OCI-LY7 (cell line): ENCODE results near the gene ASPM. TPM values are rescaled to one million over a fixed set of nuclear protein-coding genes. Genes with fewer than 3 reads are reported as not detected.

Experiments used
- BruUV-seq: library from RNA; stranded (reverse); fragments of 400-500 nt; replicated peaks from 2 replicates; lab custom pipeline; 2021; lab: Mats Ljungman, UMichigan
- CTCF ChIA-PET: fragments of 300-600 bp; sonication (Branson Sonifier 250); formaldehyde crosslinking; loops from one replicate; lab custom pipeline; 2022; ENCODE audit warnings: antibody characterized with exemption; ENCODE audit not compliant: unreplicated experiment; lab: Charles Lee
- POLR2A ChIA-PET: fragments of 300-600 bp; sonication (Branson Sonifier 250); formaldehyde crosslinking; loops from one replicate; lab custom pipeline; 2022; ENCODE audit warnings: antibody characterized with exemption; lab: Charles Lee
- DNase-seq: peaks from one replicate; pipeline ENCODE4 v3.0.0-alpha.2; 2015; ENCODE audit warnings: low spot score
- H2AFZ ChIP-seq: fragments of 200-600 bp; sonication (generic), shearing (Covaris generic); 2 replicates; pipeline ENCODE4 v1.6.1; 2014; ENCODE audit warnings: mild to moderate bottlenecking, antibody characterized with exemption, low read length, moderate library complexity
- H3K27ac ChIP-seq: fragments of 200-600 bp; sonication (generic); 2 replicates; pipeline ENCODE4 v1.5.1; 2014; ENCODE audit warnings: mixed run types, low read depth, mild to moderate bottlenecking, moderate library complexity, low read length, inconsistent platforms; ENCODE audit not compliant: poor library complexity, severe bottlenecking
- H3K36me3 ChIP-seq: fragments of 200-600 bp; sonication (generic); 2 replicates; pipeline ENCODE4 v1.6.1; 2014; ENCODE audit warnings: mild to moderate bottlenecking, antibody characterized with exemption, low read length, moderate library complexity, mixed read lengths; ENCODE audit not compliant: insufficient read depth
- H3K4me1 ChIP-seq: fragments of 200-600 bp; sonication (generic); 2 replicates; pipeline ENCODE4 v1.5.1; 2014; ENCODE audit warnings: mild to moderate bottlenecking, low read length; ENCODE audit not compliant: insufficient read depth, poor library complexity, severe bottlenecking
- H3K4me2 ChIP-seq: fragments of 200-600 bp; sonication (generic); 2 replicates; pipeline ENCODE4 v1.6.1; 2014; ENCODE audit warnings: mild to moderate bottlenecking, low read length
- H3K4me3 ChIP-seq: fragments of 200-600 bp; sonication (generic); 2 replicates; pipeline ENCODE4 v1.5.1; 2014; ENCODE audit warnings: mild to moderate bottlenecking, low read depth, low read length; ENCODE audit not compliant: poor library complexity, severe bottlenecking
- H3K79me2 ChIP-seq: fragments of 200-600 bp; sonication (generic); 2 replicates; pipeline ENCODE4 v1.6.1; 2016; ENCODE audit warnings: low read depth, mild to moderate bottlenecking, low read length, moderate library complexity, mixed read lengths; ENCODE audit not compliant: insufficient read depth
- H3K9me2 ChIP-seq: fragments of 200-600 bp; sonication (generic); 2 replicates; pipeline ENCODE4 v1.6.1; 2016; ENCODE audit warnings: mild to moderate bottlenecking, low read length, mixed read lengths; ENCODE audit not compliant: insufficient read depth
- H3K9me3 ChIP-seq: fragments of 200-600 bp; sonication (generic); 2 replicates; pipeline ENCODE4 v1.6.1; 2014; ENCODE audit warnings: mild to moderate bottlenecking, mixed run types, low read length, mixed read lengths
- H4K20me1 ChIP-seq: fragments of 200-600 bp; sonication (generic); 2 replicates; pipeline ENCODE4 v1.6.1; 2014; ENCODE audit warnings: mild to moderate bottlenecking, antibody characterized with exemption, low read length, moderate library complexity, mixed read lengths; ENCODE audit not compliant: insufficient read depth
- CTCF ChIP-seq: fragments of 200-600 bp; sonication (generic); conservative IDR thresholded peaks from 2 replicates; pipeline ENCODE4 v1.5.1; 2014; ENCODE audit warnings: mild to moderate bottlenecking, antibody characterized with exemption, low read length, moderate library complexity, mixed read lengths
- EZH2phosphoT487 ChIP-seq: fragments of 200-600 bp; sonication (generic); IDR thresholded peaks from 2 replicates; pipeline ENCODE4 v1.6.1; 2018; ENCODE audit warnings: low read depth, borderline replicate concordance, mild to moderate bottlenecking, mixed run types, antibody characterized with exemption, low read length, moderate library complexity, mixed read lengths
- intact Hi-C: fragments of 100-400 bp; cut with micrococcal nuclease; formaldehyde crosslinking; loops from one replicate; pipeline ENCODE4 v1.10.0; 2022; ENCODE audit not compliant: unreplicated experiment
- total RNA-seq, 2 experiments: library from RNA; depleted of rRNA in 1 of 2; stranded (reverse); fragments of >200 nt in 1 of 2; shearing (Covaris generic) in 1 of 2; gene quantifications; 2 replicates each; pipeline ENCODE4 v1.2.3, GENCODE V29; 2014 to 2022

Gene ASPM
- total RNA-seq, 2 experiments from 2014 or later: 76.8 to 88.6 TPM

DNA sequence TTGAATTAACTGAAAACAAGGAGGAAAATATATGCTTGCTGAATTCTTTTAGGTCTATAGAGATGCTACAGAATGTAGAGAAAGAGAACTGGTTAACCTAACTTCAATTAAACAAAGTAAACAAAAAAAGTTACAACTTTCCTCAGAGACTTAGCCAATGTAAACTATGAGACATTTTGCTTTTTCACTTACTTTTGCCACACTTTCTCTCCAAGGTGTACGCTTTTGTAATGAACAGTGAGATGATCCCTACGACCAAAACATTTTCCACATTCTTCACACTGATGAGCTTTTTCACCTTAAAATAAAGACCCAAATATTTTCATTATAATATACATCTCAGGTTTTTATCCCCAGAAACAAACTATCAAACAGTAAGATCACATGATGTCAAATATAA lies 28.3 kb upstream of the ASPM start:
- Histone ChIP-seq H3K4me2 (no peak overlapping the region), H3K27ac (no peak overlapping the region), H3K4me1 (no peaks in the 10 kb centered on the region), H3K79me2 (no peaks in the 10 kb centered on the region), H3K9me3 (no peaks in the 10 kb centered on the region), H3K9me2 (no peaks in the 10 kb centered on the region), H2AFZ (no peak overlapping the region), H3K36me3 (peaks cover 78% of the 10 kb centered on the region), H3K4me3 (no peak overlapping the region), H4K20me1 (no peaks in the 10 kb centered on the region)
- POLR2A ChIA-PET: no interaction called here
- CTCF ChIA-PET: no interaction called here
- DNase-seq: no peak
- TF ChIP-seq EZH2phosphoT487 (no peak), CTCF (no peak)
- BruUV-seq: no TSS peak
- intact Hi-C loops: no loop called here

DNA sequence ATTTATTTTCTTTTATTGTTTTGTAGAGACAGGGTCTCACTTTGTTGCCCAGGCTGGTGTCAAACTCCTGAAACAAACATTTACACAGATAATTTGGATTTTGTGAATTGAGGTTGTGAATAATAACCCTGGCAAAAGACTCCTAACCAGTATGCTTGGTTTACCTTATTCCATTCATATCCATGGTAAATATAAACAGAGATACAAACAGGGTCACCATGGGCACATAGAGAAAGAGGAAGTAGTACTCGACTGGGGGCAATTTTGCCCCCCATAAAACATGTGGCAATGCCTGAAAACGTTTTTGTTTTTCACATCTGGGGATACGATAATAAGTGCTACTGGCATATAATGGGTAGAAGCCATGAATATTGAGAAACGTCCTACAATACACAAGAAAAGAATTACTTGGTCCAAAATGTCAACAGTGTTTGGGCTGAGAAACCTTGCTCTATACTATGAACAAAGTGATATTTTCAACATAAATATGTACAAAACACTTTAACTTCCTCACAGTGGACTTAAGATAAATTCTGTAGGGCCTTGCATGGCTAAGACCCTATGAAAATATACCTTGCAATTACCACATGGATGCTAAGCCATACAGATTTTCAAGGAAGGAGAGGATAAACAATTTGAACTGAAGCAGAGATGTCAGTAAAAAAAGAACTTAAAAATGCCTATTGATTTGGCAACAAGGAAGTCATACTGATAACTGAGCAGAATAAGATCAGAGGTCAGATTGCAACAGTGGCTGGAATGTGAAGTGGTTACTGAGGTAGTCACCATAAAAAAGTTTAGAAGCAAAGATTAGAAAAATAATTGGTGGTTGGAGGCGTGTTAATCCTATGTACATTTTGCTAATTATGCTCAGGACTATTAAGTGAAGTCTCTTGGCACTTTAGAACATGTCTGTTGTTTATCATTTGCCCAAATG lies 27.4 kb upstream of the ASPM start:
- POLR2A ChIA-PET: no interaction called here
- TF ChIP-seq EZH2phosphoT487: no peak
- TF ChIP-seq CTCF: no peak
- no peak for DNase-seq
- intact Hi-C loops: no loop called here
- Histone ChIP-seq H4K20me1 (no peaks in the 10 kb centered on the region), H3K27ac (no peak overlapping the region), H3K4me3 (no peak overlapping the region), H3K9me3 (no peaks in the 10 kb centered on the region), H2AFZ (no peak overlapping the region), H3K4me2 (no peak overlapping the region), H3K9me2 (no peaks in the 10 kb centered on the region), H3K79me2 (no peaks in the 10 kb centered on the region), H3K4me1 (no peaks in the 10 kb centered on the region), H3K36me3 (peaks cover 80% of the 10 kb centered on the region)
- CTCF ChIA-PET: no interaction called here
- no TSS peak for BruUV-seq

GRCh38 chr1:197171531-197171930 lies 25.1 kb upstream of the ASPM start:
- POLR2A ChIA-PET: interaction anchor here (0.6 to 1.1 kb wide), 2 partner anchors 29 to 825 kb away, joined by 3 read pairs; no protein-coding TSS in a partner anchor
- no peaks in the 10 kb centered on the region for H4K20me1 ChIP-seq
- no peak overlapping the region for H3K4me3 ChIP-seq
- TF ChIP-seq EZH2phosphoT487 (no peak), CTCF (no peak)
- no peaks in the 10 kb centered on the region for H3K9me2 ChIP-seq
- no peak for DNase-seq
- BruUV-seq: no TSS peak
- H3K4me1 ChIP-seq: no peaks in the 10 kb centered on the region
- intact Hi-C loops: no loop called here
- H3K27ac ChIP-seq: no peak overlapping the region
- peaks cover 80% of the 10 kb centered on the region for H3K36me3 ChIP-seq
- H2AFZ ChIP-seq: no peak overlapping the region
- CTCF ChIA-PET: no interaction called here
- H3K4me2 ChIP-seq: no peak overlapping the region
- no peaks in the 10 kb centered on the region for H3K79me2 ChIP-seq
- no peaks in the 10 kb centered on the region for H3K9me3 ChIP-seq
